Neural cell (in vitro differentiated cells): Measurements from ENCODE around the gene LRP5. TPM values are rescaled to one million over a fixed set of nuclear protein-coding genes. Genes with fewer than 3 reads are reported as not detected.

Experiments used
- H2AFZ ChIP-seq: fragments of 200-600, 300-800 bp; sonication (generic), shearing (Covaris generic); 2 replicates; pipeline ENCODE4 v1.6.0; 2014; ENCODE audit warnings: low read depth, mild to moderate bottlenecking, antibody characterized with exemption, low read length, moderate library complexity
- H3F3A ChIP-seq: fragments of 200-600 bp; shearing (Covaris generic); 2 replicates; pipeline ENCODE4 v1.6.1; 2016; ENCODE audit warnings: mild to moderate bottlenecking, moderate library complexity, mixed read lengths, antibody characterized with exemption, low read length; ENCODE audit not compliant: insufficient read depth, poor library complexity, severe bottlenecking
- H3K27ac ChIP-seq: fragments of 200-600, 300-800 bp; sonication (generic), shearing (Covaris generic); 2 replicates; pipeline ENCODE4 v1.5.1; 2014; ENCODE audit warnings: mild to moderate bottlenecking, low read length, moderate library complexity
- H3K27me3 ChIP-seq: fragments of 300-800, 200-600 bp; sonication (generic), shearing (Covaris generic); 2 replicates; pipeline ENCODE4 v1.6.0; 2014; ENCODE audit warnings: mild to moderate bottlenecking, low read depth, low read length, moderate library complexity; ENCODE audit not compliant: insufficient read depth
- H3K36me3 ChIP-seq: fragments of 300-800, 200-600 bp; sonication (generic), shearing (Covaris generic); 2 replicates; pipeline ENCODE4 v1.5.1; 2014; ENCODE audit warnings: mild to moderate bottlenecking, antibody characterized with exemption, low read length, moderate library complexity; ENCODE audit not compliant: insufficient read depth
- H3K4me2 ChIP-seq: fragments of 300-800, 200-600 bp; sonication (generic), shearing (Covaris generic); 2 replicates; pipeline ENCODE4 v1.6.0; 2014; ENCODE audit warnings: mild to moderate bottlenecking, low read length
- H3K4me3 ChIP-seq: fragments of 300-800, 200-600 bp; sonication (generic), shearing (Covaris generic); 2 replicates; pipeline ENCODE4 v1.5.1; 2014; ENCODE audit warnings: mild to moderate bottlenecking, low read length, moderate library complexity
- H3K79me2 ChIP-seq: fragments of 200-600 bp; shearing (Covaris generic); replicated peaks from 2 replicates; pipeline ENCODE4 v1.6.0; 2014; ENCODE audit warnings: mild to moderate bottlenecking, low read length, moderate library complexity; ENCODE audit not compliant: insufficient read depth
- H3K9ac ChIP-seq: fragments of 300-800, 200-600 bp; sonication (generic), shearing (Covaris generic); 2 replicates; pipeline ENCODE4 v1.6.1; 2016; ENCODE audit warnings: mild to moderate bottlenecking, low read length, mixed read lengths
- H3K9me2 ChIP-seq: fragments of 200-600 bp; shearing (Covaris generic); 2 replicates; pipeline ENCODE4 v1.6.1; 2016; ENCODE audit warnings: mild to moderate bottlenecking, low read length, mixed read lengths; ENCODE audit not compliant: insufficient read depth
- H3K9me3 ChIP-seq: fragments of 200-600, 300-800 bp; sonication (generic), shearing (Covaris generic); 2 replicates; pipeline ENCODE4 v1.6.1; 2016; ENCODE audit warnings: mild to moderate bottlenecking, mixed run types, low read length, moderate library complexity, mixed read lengths
- H4K20me1 ChIP-seq: fragments of 200-600 bp; shearing (Covaris generic); 2 replicates; pipeline ENCODE4 v1.6.1; 2016; ENCODE audit warnings: mild to moderate bottlenecking, mixed run types; ENCODE audit not compliant: insufficient read depth
- CTCF ChIP-seq: fragments of 450-650 bp; IDR thresholded peaks from 2 replicates; pipeline ENCODE4 v1.5.1; 2014; ENCODE audit warnings: antibody characterized with exemption, mild to moderate bottlenecking, moderate library complexity; ENCODE audit not compliant: poor library complexity, severe bottlenecking
- EP300 ChIP-seq: fragments of 450-650 bp; conservative IDR thresholded peaks from 2 replicates; pipeline ENCODE4 v1.6.1; 2014; ENCODE audit warnings: antibody characterized with exemption, mild to moderate bottlenecking, moderate library complexity; ENCODE audit not compliant: poor library complexity, severe bottlenecking
- EZH2 ChIP-seq: fragments of 200-600, 300-800 bp; shearing (Covaris generic), sonication (generic); IDR thresholded peaks from 2 replicates; pipeline ENCODE4 v1.6.1; 2014; ENCODE audit warnings: antibody characterized with exemption, low read length, borderline replicate concordance, mild to moderate bottlenecking; ENCODE audit not compliant: insufficient read depth, poor library complexity, severe bottlenecking
- MXI1 ChIP-seq: fragments of 450-650 bp; conservative IDR thresholded peaks from 2 replicates; pipeline ENCODE4 v1.6.1; 2014; ENCODE audit warnings: antibody characterized with exemption, mild to moderate bottlenecking; ENCODE audit not compliant: poor library complexity, severe bottlenecking
- POLR2AphosphoS5 ChIP-seq: IDR thresholded peaks from 2 replicates; pipeline ENCODE4 v1.6.1; 2012
- RAD21 ChIP-seq: fragments of 450-650 bp; conservative IDR thresholded peaks from 2 replicates; pipeline ENCODE4 v1.6.1; 2014; ENCODE audit warnings: antibody characterized with exemption, mild to moderate bottlenecking, moderate library complexity
- REST ChIP-seq: IDR thresholded peaks from 2 replicates; pipeline ENCODE4 v1.6.1; 2012; ENCODE audit warnings: borderline replicate concordance
- SMC3 ChIP-seq: fragments of 450-650 bp; conservative IDR thresholded peaks from 2 replicates; pipeline ENCODE4 v1.6.1; 2014; ENCODE audit warnings: antibody characterized with exemption, mild to moderate bottlenecking, moderate library complexity; ENCODE audit not compliant: poor library complexity
- TAF1 ChIP-seq: IDR thresholded peaks from 2 replicates; pipeline ENCODE4 v1.6.1; 2012; ENCODE audit warnings: low read depth
- polyA plus RNA-seq: library from polyadenylated mRNA; depleted of rRNA; stranded (reverse); fragments of >200 nt; gene quantifications from 2 replicates; pipeline ENCODE4 v1.2.3, GENCODE V29; 2014

The LRP5 gene
- polyA plus RNA-seq, 1 donor from 2014 or later, result 3.0 TPM

GRCh38 chr11:68390315-68390714 lies 77.9 kb downstream of the LRP5 start:
- Histone ChIP-seq H4K20me1 (no peaks in the 10 kb centered on the region), H3K4me2 (no peak overlapping the region), H3K27ac (no peak overlapping the region), H3K4me3 (no peak overlapping the region), H3K36me3 (no peaks in the 10 kb centered on the region), H3F3A (no peaks in the 10 kb centered on the region), H3K9me3 (no peaks in the 10 kb centered on the region), H3K79me2 (no peaks in the 10 kb centered on the region), H2AFZ (no peak overlapping the region), H3K27me3 (no peaks in the 10 kb centered on the region), H3K9me2 (no peaks in the 10 kb centered on the region), H3K9ac (no peak overlapping the region)
- TF ChIP-seq TAF1 (no peak), SMC3 (no peak), REST (no peak), MXI1 (no peak), RAD21 (no peak), POLR2AphosphoS5 (no peak), CTCF (no peak), EP300 (no peak)

GRCh38 chr11:68392822-68393221 lies 80.4 kb downstream of the LRP5 start:
- H3K9ac ChIP-seq, result no peak overlapping the region
- no peak overlapping the region for H3K4me2 ChIP-seq
- no peaks in the 10 kb centered on the region for H3K36me3 ChIP-seq
- TF ChIP-seq POLR2AphosphoS5, result no peak
- no peak for TF ChIP-seq REST
- no peak for TF ChIP-seq SMC3
- no peak for TF ChIP-seq RAD21
- TF ChIP-seq MXI1, result no peak
- TF ChIP-seq TAF1, result no peak
- no peak for TF ChIP-seq EZH2
- no peak for TF ChIP-seq CTCF
- no peak for TF ChIP-seq EP300
- no peaks in the 10 kb centered on the region for H3K9me2 ChIP-seq
- no peak overlapping the region for H2AFZ ChIP-seq
- no peaks in the 10 kb centered on the region for H3K79me2 ChIP-seq
- no peaks in the 10 kb centered on the region for H3F3A ChIP-seq
- no peak overlapping the region for H3K4me3 ChIP-seq
- H4K20me1 ChIP-seq, result no peaks in the 10 kb centered on the region
- H3K27me3 ChIP-seq, result no peaks in the 10 kb centered on the region
- no peaks in the 10 kb centered on the region for H3K9me3 ChIP-seq
- no peak overlapping the region for H3K27ac ChIP-seq
